HCT116 (cell line): ENCODE results near the gene FCHSD2. TPM values are rescaled to one million over a fixed set of nuclear protein-coding genes. Genes with fewer than 3 reads are reported as not detected.

Experiments used
- ATAC-seq: fragments of 200-7000 bp; cut with Tn5 transposase; 2 replicates; pipeline ENCODE4 v1.9.1; 2020; ENCODE audit warnings: mild to moderate bottlenecking, moderate library complexity
- BruUV-seq: library from RNA; stranded (reverse); fragments of 400-500 nt; replicated peaks from 2 replicates; lab custom pipeline; 2021; lab: Mats Ljungman, UMichigan
- CTCF ChIA-PET: fragments of 300-600 bp; sonication (Branson Sonifier 250); formaldehyde crosslinking; loops from one replicate; lab custom pipeline; 2021; ENCODE audit warnings: antibody characterized with exemption; lab: Charles Lee
- POLR2A ChIA-PET: fragments of 300-600, 350-600 bp; sonication (Branson Sonifier 250); formaldehyde crosslinking; loops from one replicate; lab custom pipeline; 2021; ENCODE audit warnings: antibody characterized with exemption; lab: Charles Lee
- RAD21 ChIA-PET, 2 experiments: fragments of 300-600 bp; sonication (Branson Sonifier 250); formaldehyde crosslinking; loops; one replicate each; lab custom pipeline; 2023; ENCODE audit warnings: low total read pairs in 2 of 2; ENCODE audit not compliant: uncharacterized antibody in 2 of 2, unreplicated experiment in 2 of 2, low non-redundant PET in 1 of 2; lab: Charles Lee
- DNase-seq: peaks from one replicate; pipeline ENCODE4 v3.0.0-alpha.2; 2010; ENCODE audit warnings: low read depth, low spot score
- H2AFZ ChIP-seq: fragments of 200-600 bp; shearing (Covaris generic), sonication (generic); 2 replicates; pipeline ENCODE4 v1.6.1; 2017; ENCODE audit warnings: low read depth, mixed run types, mixed read lengths, antibody characterized with exemption, low read length; ENCODE audit not compliant: poor library complexity, severe bottlenecking
- H3K27ac ChIP-seq: 2 replicates; pipeline ENCODE4 v1.5.1; 2012; ENCODE audit warnings: low read depth, low read length
- H3K27me3 ChIP-seq: fragments of 200-600 bp; sonication (generic); 2 replicates; pipeline ENCODE4 v1.6.1; 2016; ENCODE audit warnings: mixed run types, low read length, mixed read lengths; ENCODE audit not compliant: insufficient read depth
- H3K36me3 ChIP-seq, 2 experiments: fragments of 200-500 bp in 1 of 2; fragments of 200-600 bp in 1 of 2; sonication (Bioruptor generic) in 1 of 2; sonication (generic) in 1 of 2; 2 replicates each; pipeline versions ENCODE4 v1.5.1 to v1.6.1; 2014 to 2016; ENCODE audit warnings: low read length in 2 of 2, inconsistent platforms in 1 of 2, mixed read lengths in 1 of 2, mixed run types in 1 of 2; ENCODE audit not compliant: insufficient read depth in 2 of 2, control insufficient read depth in 1 of 2
- H3K4me1 ChIP-seq, 2 experiments: fragments of 200-600 bp in 1 of 2; sonication (generic) in 1 of 2; 2 replicates each; pipeline versions ENCODE4 v1.5.1 to v1.6.1; 2012 to 2017; ENCODE audit warnings: low read length in 2 of 2, inconsistent platforms in 1 of 2, mild to moderate bottlenecking in 1 of 2, mixed read lengths in 1 of 2, mixed run types in 1 of 2, moderate library complexity in 1 of 2; ENCODE audit not compliant: insufficient read depth in 2 of 2, control insufficient read depth in 1 of 2
- H3K4me2 ChIP-seq: fragments of 200-600 bp; sonication (generic); 2 replicates; pipeline ENCODE4 v1.6.1; 2017; ENCODE audit warnings: mixed run types, low read length, mixed read lengths
- H3K4me3 ChIP-seq, 2 experiments: fragments of 200-600 bp in 1 of 2; sonication (generic) in 1 of 2; replicated peaks in 1 of 2; 2 replicates each; pipeline ENCODE4 v1.5.1; 2011 to 2016; ENCODE audit warnings: low read length in 2 of 2, control low read depth in 1 of 2, low read depth in 1 of 2, mild to moderate bottlenecking in 1 of 2, mixed read lengths in 1 of 2, mixed run types in 1 of 2
- H3K79me2 ChIP-seq: fragments of 200-600 bp; sonication (generic); 2 replicates; pipeline ENCODE4 v1.6.1; 2017; ENCODE audit warnings: mild to moderate bottlenecking, mixed run types, low read length, moderate library complexity, mixed read lengths; ENCODE audit not compliant: insufficient read depth
- H3K9ac ChIP-seq: fragments of 200-600 bp; sonication (generic); 2 replicates; pipeline ENCODE4 v1.6.1; 2016; ENCODE audit warnings: low read length, mixed read lengths
- H3K9me2 ChIP-seq: fragments of 200-600 bp; sonication (generic), shearing (Covaris generic); 2 replicates; pipeline ENCODE4 v1.6.1; 2017; ENCODE audit warnings: mixed run types, mild to moderate bottlenecking, moderate library complexity; ENCODE audit not compliant: insufficient read depth
- H3K9me3 ChIP-seq, 2 experiments: fragments of 200-500 bp in 1 of 2; fragments of 200-600 bp in 1 of 2; sonication (Bioruptor generic) in 1 of 2; sonication (generic) in 1 of 2; 2 replicates each; pipeline ENCODE4 v1.6.1; 2014 to 2017; ENCODE audit warnings: low read length in 2 of 2, mixed read lengths in 2 of 2, inconsistent platforms in 1 of 2, low read depth in 1 of 2, mild to moderate bottlenecking in 1 of 2, mixed run types in 1 of 2, moderate library complexity in 1 of 2; ENCODE audit not compliant: control insufficient read depth in 1 of 2, insufficient read depth in 1 of 2
- H4K20me1 ChIP-seq: fragments of 200-600 bp; sonication (generic), shearing (Covaris generic); 2 replicates; pipeline ENCODE4 v1.6.1; 2017; ENCODE audit warnings: mixed run types, mild to moderate bottlenecking, moderate library complexity; ENCODE audit not compliant: insufficient read depth
- CBX3 ChIP-seq: IDR thresholded peaks from 2 replicates; pipeline ENCODE4 v1.6.1; 2012; ENCODE audit warnings: low read depth
- EZH2phosphoT487 ChIP-seq: fragments of 200-600 bp; IDR thresholded peaks from 2 replicates; pipeline ENCODE4 v1.6.1; 2018; ENCODE audit warnings: antibody characterized with exemption, borderline replicate concordance
- FOSL1 ChIP-seq: IDR thresholded peaks from 2 replicates; pipeline ENCODE4 v1.6.1; 2012; ENCODE audit warnings: low read depth
- POLR2A ChIP-seq: IDR thresholded peaks from 2 replicates; pipeline ENCODE4 v1.7.0; 2011; ENCODE audit warnings: borderline replicate concordance; ENCODE audit not compliant: insufficient read depth, insufficient read length; ENCODE audit errors: extremely low read depth
- RAD21 ChIP-seq: IDR thresholded peaks from 2 replicates; pipeline ENCODE4 v1.6.1; 2012; ENCODE audit warnings: low read depth, mild to moderate bottlenecking
- SIN3A ChIP-seq: IDR thresholded peaks from 2 replicates; pipeline ENCODE4 v1.6.1; 2012; ENCODE audit warnings: low read depth
- YY1 ChIP-seq: IDR thresholded peaks from 2 replicates; pipeline ENCODE4 v1.6.1; 2011; ENCODE audit warnings: low read length, low read depth, moderate library complexity, mild to moderate bottlenecking; ENCODE audit not compliant: insufficient replicate concordance; ENCODE audit errors: extremely low read depth
- ZFX ChIP-seq: fragments of 450-650 bp; IDR thresholded peaks from 2 replicates; pipeline ENCODE4 v1.6.1; 2017
- ZNF274 ChIP-seq: fragments of 200-500 bp; sonication (Bioruptor generic); IDR thresholded peaks from 2 replicates; pipeline ENCODE4 v1.6.1; 2014; ENCODE audit warnings: mild to moderate bottlenecking, low read depth, low read length, inconsistent platforms
- intact Hi-C: fragments of 100-400 bp; cut with micrococcal nuclease; formaldehyde crosslinking; loops from 2 replicates; pipeline ENCODE4 v1.10.0; 2022
- total RNA-seq: library from RNA; stranded (reverse); gene quantifications from one replicate; pipeline ENCODE4 v1.2.1, GENCODE V29; 2021; ENCODE audit not compliant: unreplicated experiment
- TF ChIP-seq, protein P1 (sequence below): IDR thresholded peaks from 2 replicates; pipeline ENCODE4 v1.6.1; 2012; ENCODE audit warnings: low read depth
- TF ChIP-seq, protein P2 (sequence below): IDR thresholded peaks from 2 replicates; pipeline ENCODE4 v1.6.1; 2012
- TF ChIP-seq, protein P3 (sequence below): IDR thresholded peaks from 2 replicates; pipeline ENCODE4 v1.6.1; 2011; ENCODE audit warnings: mild to moderate bottlenecking, low read length, moderate library complexity; ENCODE audit not compliant: insufficient replicate concordance; ENCODE audit errors: extremely low read depth
- TF ChIP-seq, protein P4 (sequence below), 3 experiments: fragments of 200-600 bp in 1 of 3; sonication (generic) in 1 of 3; IDR thresholded peaks in 2 of 3; conservative IDR thresholded peaks in 1 of 3; 2 replicates each; pipeline ENCODE4 v1.5.1; 2012 to 2017; ENCODE audit warnings: low read depth in 2 of 3, low read length in 2 of 3, antibody characterized with exemption in 1 of 3, borderline replicate concordance in 1 of 3, control low read depth in 1 of 3, mild to moderate bottlenecking in 1 of 3, mixed read lengths in 1 of 3, mixed run types in 1 of 3, moderate library complexity in 1 of 3; ENCODE audit not compliant: insufficient read depth in 1 of 3

Gene FCHSD2
- total RNA-seq, 1 experiment from 2014 or later: 15.0 TPM

DNA sequence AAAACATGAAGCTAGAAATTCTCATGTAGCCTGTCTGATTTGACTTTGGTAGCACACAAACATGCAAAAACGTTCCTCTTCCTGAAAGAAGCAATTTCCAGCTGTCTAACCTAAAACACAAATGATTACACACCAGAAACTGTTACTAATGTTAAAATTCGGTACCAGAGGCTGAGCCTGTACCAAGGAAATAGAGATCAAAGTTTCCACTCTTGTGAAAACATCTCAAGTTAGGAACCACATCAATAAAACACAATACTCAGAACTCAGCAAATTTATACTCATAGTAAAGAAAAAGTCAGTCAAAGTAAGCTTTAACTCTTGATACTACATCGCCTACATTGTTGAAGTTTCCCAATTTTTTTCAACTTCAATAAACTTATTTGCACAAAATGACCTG lies 107.8 kb downstream of the FCHSD2 start:
- Histone ChIP-seq H3K4me1 (no peaks in the 10 kb centered on the region), H3K27ac (no peak overlapping the region), H2AFZ (no peak overlapping the region), H4K20me1 (no peaks in the 10 kb centered on the region), H3K9me2 (no peaks in the 10 kb centered on the region), H3K4me2 (no peak overlapping the region), H3K9ac (no peak overlapping the region), H3K9me3 (no peaks in the 10 kb centered on the region), H3K79me2 (no peaks in the 10 kb centered on the region), H3K27me3 (no peaks in the 10 kb centered on the region), H3K4me3 (no peak overlapping the region), H3K36me3 (no peaks in the 10 kb centered on the region)
- ATAC-seq (no peak), DNase-seq (no peak)
- BruUV-seq: no TSS peak
- TF ChIP-seq, protein P1, sequence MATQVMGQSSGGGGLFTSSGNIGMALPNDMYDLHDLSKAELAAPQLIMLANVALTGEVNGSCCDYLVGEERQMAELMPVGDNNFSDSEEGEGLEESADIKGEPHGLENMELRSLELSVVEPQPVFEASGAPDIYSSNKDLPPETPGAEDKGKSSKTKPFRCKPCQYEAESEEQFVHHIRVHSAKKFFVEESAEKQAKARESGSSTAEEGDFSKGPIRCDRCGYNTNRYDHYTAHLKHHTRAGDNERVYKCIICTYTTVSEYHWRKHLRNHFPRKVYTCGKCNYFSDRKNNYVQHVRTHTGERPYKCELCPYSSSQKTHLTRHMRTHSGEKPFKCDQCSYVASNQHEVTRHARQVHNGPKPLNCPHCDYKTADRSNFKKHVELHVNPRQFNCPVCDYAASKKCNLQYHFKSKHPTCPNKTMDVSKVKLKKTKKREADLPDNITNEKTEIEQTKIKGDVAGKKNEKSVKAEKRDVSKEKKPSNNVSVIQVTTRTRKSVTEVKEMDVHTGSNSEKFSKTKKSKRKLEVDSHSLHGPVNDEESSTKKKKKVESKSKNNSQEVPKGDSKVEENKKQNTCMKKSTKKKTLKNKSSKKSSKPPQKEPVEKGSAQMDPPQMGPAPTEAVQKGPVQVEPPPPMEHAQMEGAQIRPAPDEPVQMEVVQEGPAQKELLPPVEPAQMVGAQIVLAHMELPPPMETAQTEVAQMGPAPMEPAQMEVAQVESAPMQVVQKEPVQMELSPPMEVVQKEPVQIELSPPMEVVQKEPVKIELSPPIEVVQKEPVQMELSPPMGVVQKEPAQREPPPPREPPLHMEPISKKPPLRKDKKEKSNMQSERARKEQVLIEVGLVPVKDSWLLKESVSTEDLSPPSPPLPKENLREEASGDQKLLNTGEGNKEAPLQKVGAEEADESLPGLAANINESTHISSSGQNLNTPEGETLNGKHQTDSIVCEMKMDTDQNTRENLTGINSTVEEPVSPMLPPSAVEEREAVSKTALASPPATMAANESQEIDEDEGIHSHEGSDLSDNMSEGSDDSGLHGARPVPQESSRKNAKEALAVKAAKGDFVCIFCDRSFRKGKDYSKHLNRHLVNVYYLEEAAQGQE: no peak
- TF ChIP-seq, protein P2, sequence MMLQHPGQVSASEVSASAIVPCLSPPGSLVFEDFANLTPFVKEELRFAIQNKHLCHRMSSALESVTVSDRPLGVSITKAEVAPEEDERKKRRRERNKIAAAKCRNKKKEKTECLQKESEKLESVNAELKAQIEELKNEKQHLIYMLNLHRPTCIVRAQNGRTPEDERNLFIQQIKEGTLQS: no peak
- TF ChIP-seq FOSL1 (no peak), YY1 (no peak), ZNF274 (no peak), SIN3A (no peak), POLR2A (no peak), RAD21 (no peak), ZFX (no peak), EZH2phosphoT487 (no peak), CBX3 (no peak)
- TF ChIP-seq, protein P3, sequence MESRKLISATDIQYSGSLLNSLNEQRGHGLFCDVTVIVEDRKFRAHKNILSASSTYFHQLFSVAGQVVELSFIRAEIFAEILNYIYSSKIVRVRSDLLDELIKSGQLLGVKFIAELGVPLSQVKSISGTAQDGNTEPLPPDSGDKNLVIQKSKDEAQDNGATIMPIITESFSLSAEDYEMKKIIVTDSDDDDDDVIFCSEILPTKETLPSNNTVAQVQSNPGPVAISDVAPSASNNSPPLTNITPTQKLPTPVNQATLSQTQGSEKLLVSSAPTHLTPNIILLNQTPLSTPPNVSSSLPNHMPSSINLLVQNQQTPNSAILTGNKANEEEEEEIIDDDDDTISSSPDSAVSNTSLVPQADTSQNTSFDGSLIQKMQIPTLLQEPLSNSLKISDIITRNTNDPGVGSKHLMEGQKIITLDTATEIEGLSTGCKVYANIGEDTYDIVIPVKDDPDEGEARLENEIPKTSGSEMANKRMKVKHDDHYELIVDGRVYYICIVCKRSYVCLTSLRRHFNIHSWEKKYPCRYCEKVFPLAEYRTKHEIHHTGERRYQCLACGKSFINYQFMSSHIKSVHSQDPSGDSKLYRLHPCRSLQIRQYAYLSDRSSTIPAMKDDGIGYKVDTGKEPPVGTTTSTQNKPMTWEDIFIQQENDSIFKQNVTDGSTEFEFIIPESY: no peak
- TF ChIP-seq, protein P4, sequence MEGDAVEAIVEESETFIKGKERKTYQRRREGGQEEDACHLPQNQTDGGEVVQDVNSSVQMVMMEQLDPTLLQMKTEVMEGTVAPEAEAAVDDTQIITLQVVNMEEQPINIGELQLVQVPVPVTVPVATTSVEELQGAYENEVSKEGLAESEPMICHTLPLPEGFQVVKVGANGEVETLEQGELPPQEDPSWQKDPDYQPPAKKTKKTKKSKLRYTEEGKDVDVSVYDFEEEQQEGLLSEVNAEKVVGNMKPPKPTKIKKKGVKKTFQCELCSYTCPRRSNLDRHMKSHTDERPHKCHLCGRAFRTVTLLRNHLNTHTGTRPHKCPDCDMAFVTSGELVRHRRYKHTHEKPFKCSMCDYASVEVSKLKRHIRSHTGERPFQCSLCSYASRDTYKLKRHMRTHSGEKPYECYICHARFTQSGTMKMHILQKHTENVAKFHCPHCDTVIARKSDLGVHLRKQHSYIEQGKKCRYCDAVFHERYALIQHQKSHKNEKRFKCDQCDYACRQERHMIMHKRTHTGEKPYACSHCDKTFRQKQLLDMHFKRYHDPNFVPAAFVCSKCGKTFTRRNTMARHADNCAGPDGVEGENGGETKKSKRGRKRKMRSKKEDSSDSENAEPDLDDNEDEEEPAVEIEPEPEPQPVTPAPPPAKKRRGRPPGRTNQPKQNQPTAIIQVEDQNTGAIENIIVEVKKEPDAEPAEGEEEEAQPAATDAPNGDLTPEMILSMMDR (IDR thresholded peaks at IDR 0.05 in 2 of 3, conservative IDR thresholded peaks at IDR 0.05 in 1 of 3; ENCODE audit: borderline replicate concordance in 1 of 3, insufficient read depth in 1 of 3, low read depth in 2 of 3, low read length in 2 of 3): no peak
- RAD21 ChIA-PET: no interaction called here
- POLR2A ChIA-PET: no interaction called here
- CTCF ChIA-PET: no interaction called here
- intact Hi-C loops: no loop called here
